ENCODE measurements around the gene CLIP4. TPM values are rescaled to one million over a fixed set of nuclear protein-coding genes. Genes with fewer than 3 reads are reported as not detected.

Gene CLIP4
- total and polyA plus RNA-seq, 2 experiments from 2014 or later: 0.06 to 0.14 TPM

DNA sequence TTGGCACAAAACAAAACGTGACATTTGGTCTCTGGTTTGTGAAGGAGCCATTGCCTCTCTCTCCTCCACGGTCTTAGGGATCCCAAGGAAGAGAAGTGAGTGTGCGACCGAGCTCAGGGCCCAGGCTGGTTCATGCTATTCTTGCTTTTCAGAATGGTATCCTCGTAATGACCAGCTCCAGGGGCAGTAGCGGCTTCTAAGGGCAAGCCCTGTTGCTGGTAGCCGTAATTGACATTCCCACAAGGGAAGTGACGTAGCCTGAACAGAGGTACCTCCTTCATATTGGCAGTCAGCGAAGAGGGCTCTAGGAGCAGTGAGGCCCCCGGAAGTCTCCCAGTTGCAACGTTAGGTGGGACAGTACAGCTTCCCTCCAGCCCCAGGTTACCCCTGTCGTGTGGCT is 77.9 kb downstream of the CLIP4 start:
- H3K9me2 ChIP-seq (ENCODE audit: insufficient read depth): no peaks in the 10 kb centered on the region
- no peaks in the 10 kb centered on the region for H3F3A ChIP-seq (replicated peaks; ENCODE audit: low read depth)
- Mint-ChIP-seq H3K9me3 (peaks cover 1% of the 10 kb centered on the region; the same call in 1 of the 3 replicates), H3K36me3 (ENCODE audit: low read depth) (no peaks in the 10 kb centered on the region), H3K4me1 (no peaks in the 10 kb centered on the region), H3K4me3 (no peak overlapping the region), H3K27me3 (ENCODE audit: insufficient read depth, low read depth, poor library complexity) (peaks cover 4% of the 10 kb centered on the region), H3K27ac (no peak overlapping the region)
- H3K36me3 ChIP-seq (ENCODE audit: insufficient read depth): no peaks in the 10 kb centered on the region
- H3K4me1 ChIP-seq (ENCODE audit: insufficient read depth): no peaks in the 10 kb centered on the region
- H3K79me2 ChIP-seq (replicated peaks; ENCODE audit: insufficient read depth): no peaks in the 10 kb centered on the region
- no peak for ATAC-seq
- no peaks in the 10 kb centered on the region for H3K27me3 ChIP-seq (ENCODE audit: insufficient read depth)
- H3K4me3 ChIP-seq: no peak overlapping the region
- 0 out of 2 replicates have a peak overlapping the region, but pooled peaks have one; percentile 5 for H2AFZ ChIP-seq
- DNase-seq (ENCODE audit: low spot score): no peak
- H3K4me2 ChIP-seq: no peak overlapping the region
- no peaks in the 10 kb centered on the region for H4K20me1 ChIP-seq (replicated peaks; ENCODE audit: insufficient read depth)
- no peak for TF ChIP-seq REST (IDR thresholded peaks at IDR 0.05; ENCODE audit: unreplicated experiment)
- no peak for TF ChIP-seq ZNF331 (CRISPR knock-in tag; IDR thresholded peaks at IDR 0.05; ENCODE audit: low read depth)
- TF ChIP-seq ZNF114 (CRISPR knock-in tag; IDR thresholded peaks at IDR 0.05): no peak
- no peak for TF ChIP-seq POLR2AphosphoS5 (IDR thresholded peaks at IDR 0.05; ENCODE audit: low read depth)
- TF ChIP-seq, protein P1, sequence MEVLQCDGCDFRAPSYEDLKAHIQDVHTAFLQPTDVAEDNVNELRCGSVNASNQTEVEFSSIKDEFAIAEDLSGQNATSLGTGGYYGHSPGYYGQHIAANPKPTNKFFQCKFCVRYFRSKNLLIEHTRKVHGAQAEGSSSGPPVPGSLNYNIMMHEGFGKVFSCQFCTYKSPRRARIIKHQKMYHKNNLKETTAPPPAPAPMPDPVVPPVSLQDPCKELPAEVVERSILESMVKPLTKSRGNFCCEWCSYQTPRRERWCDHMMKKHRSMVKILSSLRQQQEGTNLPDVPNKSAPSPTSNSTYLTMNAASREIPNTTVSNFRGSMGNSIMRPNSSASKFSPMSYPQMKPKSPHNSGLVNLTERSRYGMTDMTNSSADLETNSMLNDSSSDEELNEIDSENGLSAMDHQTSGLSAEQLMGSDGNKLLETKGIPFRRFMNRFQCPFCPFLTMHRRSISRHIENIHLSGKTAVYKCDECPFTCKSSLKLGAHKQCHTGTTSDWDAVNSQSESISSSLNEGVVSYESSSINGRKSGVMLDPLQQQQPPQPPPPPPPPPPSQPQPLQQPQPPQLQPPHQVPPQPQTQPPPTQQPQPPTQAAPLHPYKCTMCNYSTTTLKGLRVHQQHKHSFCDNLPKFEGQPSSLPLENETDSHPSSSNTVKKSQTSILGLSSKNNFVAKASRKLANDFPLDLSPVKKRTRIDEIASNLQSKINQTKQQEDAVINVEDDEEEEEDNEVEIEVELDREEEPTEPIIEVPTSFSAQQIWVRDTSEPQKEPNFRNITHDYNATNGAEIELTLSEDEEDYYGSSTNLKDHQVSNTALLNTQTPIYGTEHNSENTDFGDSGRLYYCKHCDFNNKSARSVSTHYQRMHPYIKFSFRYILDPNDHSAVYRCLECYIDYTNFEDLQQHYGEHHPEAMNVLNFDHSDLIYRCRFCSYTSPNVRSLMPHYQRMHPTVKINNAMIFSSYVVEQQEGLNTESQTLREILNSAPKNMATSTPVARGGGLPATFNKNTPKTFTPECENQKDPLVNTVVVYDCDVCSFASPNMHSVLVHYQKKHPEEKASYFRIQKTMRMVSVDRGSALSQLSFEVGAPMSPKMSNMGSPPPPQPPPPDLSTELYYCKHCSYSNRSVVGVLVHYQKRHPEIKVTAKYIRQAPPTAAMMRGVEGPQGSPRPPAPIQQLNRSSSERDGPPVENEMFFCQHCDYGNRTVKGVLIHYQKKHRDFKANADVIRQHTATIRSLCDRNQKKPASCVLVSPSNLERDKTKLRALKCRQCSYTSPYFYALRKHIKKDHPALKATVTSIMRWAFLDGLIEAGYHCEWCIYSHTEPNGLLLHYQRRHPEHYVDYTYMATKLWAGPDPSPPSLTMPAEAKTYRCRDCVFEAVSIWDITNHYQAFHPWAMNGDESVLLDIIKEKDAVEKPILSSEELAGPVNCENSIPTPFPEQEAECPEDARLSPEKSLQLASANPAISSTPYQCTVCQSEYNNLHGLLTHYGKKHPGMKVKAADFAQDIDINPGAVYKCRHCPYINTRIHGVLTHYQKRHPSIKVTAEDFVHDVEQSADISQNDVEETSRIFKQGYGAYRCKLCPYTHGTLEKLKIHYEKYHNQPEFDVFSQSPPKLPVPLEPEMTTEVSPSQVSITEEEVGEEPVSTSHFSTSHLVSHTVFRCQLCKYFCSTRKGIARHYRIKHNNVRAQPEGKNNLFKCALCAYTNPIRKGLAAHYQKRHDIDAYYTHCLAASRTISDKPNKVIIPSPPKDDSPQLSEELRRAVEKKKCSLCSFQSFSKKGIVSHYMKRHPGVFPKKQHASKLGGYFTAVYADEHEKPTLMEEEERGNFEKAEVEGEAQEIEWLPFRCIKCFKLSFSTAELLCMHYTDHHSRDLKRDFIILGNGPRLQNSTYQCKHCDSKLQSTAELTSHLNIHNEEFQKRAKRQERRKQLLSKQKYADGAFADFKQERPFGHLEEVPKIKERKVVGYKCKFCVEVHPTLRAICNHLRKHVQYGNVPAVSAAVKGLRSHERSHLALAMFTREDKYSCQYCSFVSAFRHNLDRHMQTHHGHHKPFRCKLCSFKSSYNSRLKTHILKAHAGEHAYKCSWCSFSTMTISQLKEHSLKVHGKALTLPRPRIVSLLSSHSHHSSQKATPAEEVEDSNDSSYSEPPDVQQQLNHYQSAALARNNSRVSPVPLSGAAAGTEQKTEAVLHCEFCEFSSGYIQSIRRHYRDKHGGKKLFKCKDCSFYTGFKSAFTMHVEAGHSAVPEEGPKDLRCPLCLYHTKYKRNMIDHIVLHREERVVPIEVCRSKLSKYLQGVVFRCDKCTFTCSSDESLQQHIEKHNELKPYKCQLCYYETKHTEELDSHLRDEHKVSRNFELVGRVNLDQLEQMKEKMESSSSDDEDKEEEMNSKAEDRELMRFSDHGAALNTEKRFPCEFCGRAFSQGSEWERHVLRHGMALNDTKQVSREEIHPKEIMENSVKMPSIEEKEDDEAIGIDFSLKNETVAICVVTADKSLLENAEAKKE (CRISPR knock-in tag; IDR thresholded peaks at IDR 0.05): no peak
- TF ChIP-seq JUNB (IDR thresholded peaks at IDR 0.05; ENCODE audit: unreplicated experiment): no peak
- no peak for TF ChIP-seq CREB1 (CRISPR knock-in tag; IDR thresholded peaks at IDR 0.05; ENCODE audit: low read depth)
- TF ChIP-seq EZH2 (IDR thresholded peaks at IDR 0.05; ENCODE audit: low read depth, unreplicated experiment): no peak
- no peak for TF ChIP-seq NANOG (IDR thresholded peaks at IDR 0.05; ENCODE audit: borderline replicate concordance)
- TF ChIP-seq, protein P2, sequence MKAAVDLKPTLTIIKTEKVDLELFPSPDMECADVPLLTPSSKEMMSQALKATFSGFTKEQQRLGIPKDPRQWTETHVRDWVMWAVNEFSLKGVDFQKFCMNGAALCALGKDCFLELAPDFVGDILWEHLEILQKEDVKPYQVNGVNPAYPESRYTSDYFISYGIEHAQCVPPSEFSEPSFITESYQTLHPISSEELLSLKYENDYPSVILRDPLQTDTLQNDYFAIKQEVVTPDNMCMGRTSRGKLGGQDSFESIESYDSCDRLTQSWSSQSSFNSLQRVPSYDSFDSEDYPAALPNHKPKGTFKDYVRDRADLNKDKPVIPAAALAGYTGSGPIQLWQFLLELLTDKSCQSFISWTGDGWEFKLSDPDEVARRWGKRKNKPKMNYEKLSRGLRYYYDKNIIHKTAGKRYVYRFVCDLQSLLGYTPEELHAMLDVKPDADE (IDR thresholded peaks at IDR 0.05): no peak
- TF ChIP-seq STAT1 (IDR thresholded peaks at IDR 0.05; ENCODE audit: unreplicated experiment): no peak
- no peak overlapping the region for H3K27ac ChIP-seq (ENCODE audit: low read depth)
